HG02623 (cell line): ENCODE measurements around the gene TMEM119.

Source experiments
- ATAC-seq: cut with Tn5 transposase; IDR thresholded peaks from one replicate; pipeline ENCODE4 v1.9.1; 2021; ENCODE audit warnings: moderate library complexity; ENCODE audit not compliant: unreplicated experiment

Gene TMEM119

GRCh38 chr12:108547686-108548085 is 50.2 kb downstream of the TMEM119 start:
- no peak for ATAC-seq

- ATAC-seq = no peak
These were observed 54.2 kb downstream of the TMEM119 start for GRCh38 chr12:108543652-108544051.

- ATAC-seq = no peak
These were observed 55.6 kb downstream of the TMEM119 start for GRCh38 chr12:108542320-108542719.
